HG02852 (cell line): ENCODE measurements around the gene ACP3.

Experiments used
- ATAC-seq: cut with Tn5 transposase; IDR thresholded peaks from one replicate; pipeline ENCODE4 v1.9.1; 2021; ENCODE audit warnings: mild to moderate bottlenecking, moderate library complexity; ENCODE audit not compliant: unreplicated experiment

Gene ACP3

DNA sequence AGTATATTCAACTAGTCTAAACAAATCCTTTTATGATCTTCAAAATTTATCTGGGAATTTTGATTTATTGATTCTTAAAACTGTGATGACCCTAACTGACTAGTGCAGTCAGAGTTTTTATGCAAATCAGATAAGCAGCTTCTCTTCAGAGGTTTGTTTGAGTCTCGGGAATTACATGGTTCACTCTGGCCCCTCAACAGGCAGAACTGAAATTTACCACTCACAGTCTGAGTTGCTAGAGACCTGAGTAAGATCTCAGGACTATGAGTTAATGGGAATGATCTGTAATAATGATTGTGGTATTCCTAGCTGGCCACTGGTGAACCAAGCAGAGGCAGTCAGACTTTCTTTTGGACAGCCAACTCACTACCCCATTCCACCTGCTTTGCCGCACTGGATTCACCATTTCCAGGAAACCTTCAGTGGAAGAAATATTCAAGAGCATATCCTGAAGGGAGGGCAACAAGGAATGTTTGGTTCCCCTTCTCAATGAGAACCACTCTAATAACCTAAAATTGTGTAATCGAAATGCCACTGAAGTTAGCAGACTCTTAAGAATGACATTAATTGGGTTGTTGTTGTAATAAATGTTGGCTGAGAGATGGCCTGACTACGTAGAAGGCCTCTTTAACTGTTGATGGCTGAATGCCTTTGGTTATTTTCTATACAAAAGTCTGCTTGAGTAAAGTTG, 88.5 kb downstream of the ACP3 start:
- ATAC-seq, result no peak

DNA sequence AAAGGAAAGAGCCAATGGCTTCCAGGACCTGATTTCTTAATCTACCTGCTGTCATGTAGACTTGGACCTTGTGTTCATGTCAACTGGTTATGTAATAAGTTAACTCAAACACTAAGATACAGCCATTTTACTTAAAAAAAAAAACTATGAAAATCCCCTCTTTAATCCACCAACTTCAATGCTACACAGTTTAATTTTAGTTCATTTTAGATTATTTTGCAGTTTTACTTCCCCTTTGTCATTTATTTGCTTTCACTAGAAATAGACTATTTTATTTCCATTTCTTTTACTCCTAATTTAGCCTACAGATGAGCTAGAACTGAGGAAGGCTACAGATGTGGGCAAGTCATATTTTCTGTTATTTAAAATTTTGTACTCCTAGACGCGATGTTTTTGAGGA, 89.4 kb downstream of the ACP3 start:
- no peak for ATAC-seq

DNA sequence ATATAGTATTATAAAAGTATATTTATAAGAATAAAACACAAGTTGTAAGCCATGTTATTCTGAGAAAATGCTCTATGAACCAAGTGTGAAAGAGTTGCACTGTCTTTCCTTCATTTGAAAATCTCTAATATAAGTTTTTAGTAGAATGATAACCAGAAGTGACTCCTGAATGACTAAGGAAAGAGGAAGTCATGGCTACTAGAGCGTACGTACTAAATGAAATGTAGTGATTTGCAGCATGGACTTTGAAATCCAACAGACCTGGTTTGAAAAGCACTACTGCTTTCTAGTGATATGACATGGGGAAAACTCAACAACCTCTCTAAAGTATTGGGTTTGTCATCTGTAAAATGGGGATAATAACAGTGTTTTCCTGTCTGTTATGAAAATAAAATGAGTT, 89.8 kb downstream of the ACP3 start:
- ATAC-seq, result no peak
